BJ (cell line): ENCODE results near the gene ZC3H4. TPM values are rescaled to one million over a fixed set of nuclear protein-coding genes. Genes with fewer than 3 reads are reported as not detected.

ENCODE experiments used
- CTCF ChIA-PET: fragments of 350-600 bp; formaldehyde crosslinking; extraction: SDS; loops from one replicate; lab custom pipeline; 2021; ENCODE audit warnings: antibody characterized with exemption, inconsistent platforms; lab: Yijun Ruan, JAX
- POLR2A ChIA-PET: fragments of 300-600 bp; sonication (Branson Sonifier 250); formaldehyde crosslinking; extraction: SDS; loops from one replicate; lab custom pipeline; 2021; ENCODE audit warnings: antibody characterized with exemption; lab: Charles Lee
- DNase-seq: peaks from one replicate; pipeline ENCODE4 v3.0.0-alpha.2; 2011; ENCODE audit warnings: low read depth
- H3K27me3 ChIP-seq: 2 replicates; pipeline ENCODE4 v1.6.0; 2011; ENCODE audit warnings: low read length; ENCODE audit not compliant: control insufficient read depth, insufficient read depth
- H3K36me3 ChIP-seq: 2 replicates; pipeline ENCODE4 v1.5.1; 2011; ENCODE audit warnings: low read length; ENCODE audit not compliant: control insufficient read depth, insufficient read depth
- H3K4me3 ChIP-seq: 2 replicates; pipeline ENCODE4 v1.5.1; 2011; ENCODE audit warnings: low read depth, mild to moderate bottlenecking, control low read depth, low read length
- CTCF ChIP-seq: IDR thresholded peaks from 2 replicates; pipeline ENCODE4 v1.5.1; 2011; ENCODE audit warnings: low read depth, mild to moderate bottlenecking, control low read depth, inconsistent platforms, low read length, moderate library complexity; ENCODE audit not compliant: insufficient read depth
- polyA plus RNA-seq: library from polyadenylated mRNA; depleted of rRNA; stranded (reverse); fragments of >200 nt; gene quantifications from 2 replicates; pipeline ENCODE4 v1.2.3, GENCODE V29; 2011

The ZC3H4 gene
- polyA plus RNA-seq, 1 experiment = 4.3 TPM

DNA sequence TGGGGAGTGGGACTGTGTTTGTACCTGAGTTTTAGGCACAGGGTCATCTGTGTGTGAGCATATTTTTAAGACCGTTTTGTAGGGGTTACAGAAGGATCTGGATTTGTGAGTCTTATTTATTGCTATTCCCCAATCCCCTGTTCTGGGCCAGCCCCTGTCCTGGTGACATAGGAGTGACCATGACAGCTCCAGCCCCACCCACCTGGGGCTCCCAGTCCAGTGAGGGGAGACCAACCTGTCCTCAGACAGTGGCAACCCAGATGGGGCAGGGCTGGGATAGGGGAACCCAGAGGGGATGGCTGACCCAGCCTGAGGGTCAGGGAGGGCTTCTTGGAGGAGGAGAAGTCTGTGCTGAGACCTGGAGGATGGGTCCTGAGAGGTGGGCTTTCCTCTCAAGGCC, 75.8 kb downstream of the ZC3H4 start:
- no peak for DNase-seq
- Histone ChIP-seq H3K27me3 (no peaks in the 10 kb centered on the region), H3K4me3 (no peak overlapping the region), H3K36me3 (no peaks in the 10 kb centered on the region; the same call in 1 of the 2 replicates)
- POLR2A ChIA-PET = no interaction called here
- CTCF ChIA-PET = interaction anchor here (0.8 to 2.1 kb wide), 3 partner anchors 76 to 88 kb away, joined by 3 to 9 read pairs (median 4); partner anchors contain the start of gene ZC3H4
- TF ChIP-seq CTCF = no peak

DNA sequence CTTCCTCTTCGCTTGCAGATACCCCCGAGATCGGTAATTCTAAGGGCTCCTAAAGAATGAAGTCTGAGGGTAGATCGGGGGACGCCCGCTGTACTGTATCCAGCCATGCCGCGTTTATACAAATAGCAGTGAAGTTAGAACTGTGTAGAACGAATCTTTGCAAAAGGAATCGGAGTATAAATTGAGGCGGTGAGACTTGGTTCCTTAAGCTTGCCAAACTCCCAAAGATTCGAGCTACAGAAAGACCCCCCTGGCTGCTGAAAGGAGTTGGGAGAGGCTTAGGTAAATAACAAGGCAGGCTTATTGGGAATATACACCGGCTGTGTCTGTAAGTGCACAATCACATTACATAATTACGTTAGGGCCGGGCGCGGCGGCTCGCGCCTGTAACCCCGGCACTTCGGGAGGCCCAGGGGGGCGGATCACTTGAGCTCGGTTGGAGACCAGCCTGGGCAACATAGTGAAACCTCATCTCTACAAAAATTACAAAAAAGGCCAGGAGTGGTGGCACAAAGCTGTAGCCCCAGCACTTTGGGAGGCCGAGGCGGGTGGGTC, 77.4 kb downstream of the ZC3H4 start:
- ChIA-PET POLR2A (no interaction called here), CTCF (interaction anchor here (0.6 to 3.6 kb wide), 19 partner anchors 10 to 209 kb away, joined by 3 to 20 read pairs (median 4); partner anchors contain the start of genes SAE1 and TMEM160)
- Histone ChIP-seq H3K36me3 (no peaks in the 10 kb centered on the region; the same call in 1 of the 2 replicates), H3K27me3 (no peaks in the 10 kb centered on the region; the same call in 1 of the 2 replicates), H3K4me3 (peak overlapping the region; percentile 41)
- DNase-seq = no peak
- TF ChIP-seq CTCF = no peak

DNA sequence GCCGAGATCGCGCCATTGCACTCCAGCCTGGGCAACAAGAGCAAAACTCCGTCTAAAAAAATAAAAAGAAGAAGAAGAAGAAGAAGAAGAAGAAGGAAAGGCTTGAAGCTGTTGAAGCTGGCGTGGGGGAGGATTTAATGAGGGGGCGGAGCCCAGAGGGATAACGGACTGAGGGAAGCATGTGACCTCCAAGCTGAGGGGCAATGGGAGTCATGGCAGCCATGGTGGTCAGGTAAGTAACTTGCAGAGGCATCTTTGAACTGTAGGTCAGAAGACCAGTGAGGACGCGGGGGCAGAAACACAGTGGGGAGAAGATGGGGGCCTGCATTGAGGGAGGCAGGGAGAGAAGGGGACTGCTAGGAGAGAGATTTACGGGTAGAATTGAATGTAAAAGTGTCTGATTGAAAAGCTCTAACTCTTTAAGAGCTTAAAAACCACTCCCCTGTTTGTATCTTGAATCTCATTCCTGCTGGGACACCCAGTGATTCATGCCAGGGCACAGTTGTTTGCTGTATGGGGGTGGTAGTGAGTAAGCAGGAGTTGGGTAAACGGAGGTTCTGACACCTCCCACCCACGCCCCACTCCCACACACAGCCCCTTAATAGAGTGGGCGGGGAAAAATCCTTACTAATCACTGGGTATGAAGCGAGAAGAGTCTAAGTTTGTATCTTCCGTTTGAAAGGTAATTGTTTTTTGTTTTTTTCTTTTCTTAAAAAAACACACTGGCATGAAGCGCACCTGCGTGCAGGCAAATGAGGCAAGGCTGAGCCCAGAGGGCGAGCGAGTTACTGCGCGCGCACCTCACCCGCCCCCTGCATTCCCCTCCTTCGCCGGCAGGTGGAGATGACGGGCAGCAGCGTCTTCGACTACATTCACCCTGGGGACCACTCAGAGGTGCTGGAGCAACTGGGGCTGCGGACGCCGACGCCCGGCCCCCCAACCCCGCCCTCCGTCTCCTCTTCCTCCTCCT, 78.2 kb downstream of the ZC3H4 start:
- Histone ChIP-seq H3K36me3 (no peaks in the 10 kb centered on the region; the same call in 1 of the 2 replicates), H3K27me3 (no peaks in the 10 kb centered on the region; the same call in 1 of the 2 replicates), H3K4me3 (peak overlapping the region; percentile 41)
- CTCF ChIA-PET = interaction anchor here (0.5 to 3.6 kb wide), 23 partner anchors 8 to 433 kb away, joined by 3 to 20 read pairs (median 5); partner anchors contain the start of genes NPAS1 and SAE1
- TF ChIP-seq CTCF = peak; percentile 98
- POLR2A ChIA-PET = no interaction called here
- DNase-seq = peak; percentile 42

DNA sequence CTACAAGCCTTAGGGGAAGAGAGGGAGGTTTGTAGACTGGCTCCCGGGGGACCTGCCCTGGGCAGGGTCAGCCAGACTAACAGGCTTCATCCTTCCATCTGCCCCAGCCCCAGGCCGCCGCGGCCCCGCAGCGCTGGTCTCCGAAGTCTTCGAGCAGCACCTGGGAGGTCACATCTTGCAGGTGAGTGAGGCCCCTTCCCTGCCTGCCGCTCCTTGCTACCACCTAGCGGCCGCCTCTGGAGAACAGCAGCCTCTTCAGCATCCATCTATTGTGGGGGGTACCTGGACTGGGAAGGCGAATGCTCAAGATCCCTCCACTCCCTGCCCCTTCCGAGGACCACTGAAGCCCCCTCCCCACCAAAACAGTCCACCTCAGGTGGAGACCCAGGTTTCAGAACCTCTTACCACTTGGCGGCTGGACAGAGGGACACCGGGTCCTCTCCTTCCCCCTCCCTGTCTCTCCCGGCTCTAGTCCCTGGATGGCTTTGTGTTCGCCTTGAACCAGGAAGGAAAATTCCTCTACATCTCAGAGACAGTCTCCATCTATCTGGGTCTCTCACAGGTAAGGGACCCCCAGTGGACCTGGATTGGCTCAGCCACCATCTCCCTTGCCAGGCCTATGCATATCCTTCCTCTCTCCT, 81.3 kb downstream of the ZC3H4 start:
- POLR2A ChIA-PET = no interaction called here

More for the DNA sequence above, 81.3 kb downstream of the ZC3H4 start:
- H3K36me3 ChIP-seq = no peaks in the 10 kb centered on the region
- H3K27me3 ChIP-seq = peaks cover 5% of the 10 kb centered on the region; the same call in 1 of the 2 replicates
- no peak overlapping the region for H3K4me3 ChIP-seq
- CTCF ChIA-PET = interaction anchor here (1.0 to 1.3 kb wide), 2 partner anchors 10 to 20 kb away, joined by 5 to 7 read pairs; no protein-coding TSS in a partner anchor
- TF ChIP-seq CTCF = peak; percentile 96
- no peak for DNase-seq
